ENCODE data around the gene TRHDE.

The TRHDE gene

DNA sequence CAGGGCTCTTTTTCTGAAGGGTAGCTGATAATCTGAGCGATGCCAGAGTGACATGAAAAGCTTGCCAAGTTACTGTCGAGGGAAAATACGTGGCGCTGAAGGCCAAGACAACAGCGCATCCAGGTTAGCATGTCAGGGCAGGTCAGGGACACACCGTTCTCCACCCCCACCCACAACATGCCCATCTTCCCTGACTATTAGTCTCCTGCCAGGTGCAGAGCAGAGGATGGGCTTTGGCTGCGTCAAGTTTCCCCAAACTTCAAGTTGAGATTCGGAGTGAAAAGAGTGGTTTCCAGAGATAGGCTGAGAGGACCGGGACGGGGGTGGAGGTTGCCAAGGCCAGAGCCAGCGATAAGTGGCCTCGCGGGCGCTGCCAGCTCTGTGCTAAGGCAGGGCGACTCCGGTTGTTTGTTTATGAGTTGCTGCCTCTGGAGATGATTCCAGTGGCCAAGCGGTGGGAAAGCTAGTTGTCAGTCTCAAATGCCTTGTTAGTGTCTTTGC, 1.7 kb downstream of the TRHDE start:
- no peak for DNase-seq

DNA sequence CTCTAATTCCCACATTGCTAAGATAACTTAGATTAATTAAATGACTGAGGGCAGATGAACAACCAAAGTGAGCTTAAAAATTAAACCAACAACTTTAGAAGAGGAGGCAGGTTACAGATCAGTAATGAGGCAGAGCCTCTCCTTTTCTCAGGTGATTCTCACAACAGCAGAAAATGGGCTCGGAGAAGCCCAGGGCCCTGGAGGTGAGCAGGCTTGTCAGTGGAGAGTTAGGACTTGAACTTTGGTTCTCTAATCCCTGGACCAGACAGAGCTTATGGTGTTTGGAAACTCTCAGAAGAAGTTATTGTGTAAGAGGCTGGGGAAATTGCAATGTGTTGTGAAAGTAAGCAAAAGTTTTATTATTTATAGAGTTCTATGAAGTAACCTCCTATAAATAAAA, 2.8 kb downstream of the TRHDE start:
- DNase-seq: no peak

DNA sequence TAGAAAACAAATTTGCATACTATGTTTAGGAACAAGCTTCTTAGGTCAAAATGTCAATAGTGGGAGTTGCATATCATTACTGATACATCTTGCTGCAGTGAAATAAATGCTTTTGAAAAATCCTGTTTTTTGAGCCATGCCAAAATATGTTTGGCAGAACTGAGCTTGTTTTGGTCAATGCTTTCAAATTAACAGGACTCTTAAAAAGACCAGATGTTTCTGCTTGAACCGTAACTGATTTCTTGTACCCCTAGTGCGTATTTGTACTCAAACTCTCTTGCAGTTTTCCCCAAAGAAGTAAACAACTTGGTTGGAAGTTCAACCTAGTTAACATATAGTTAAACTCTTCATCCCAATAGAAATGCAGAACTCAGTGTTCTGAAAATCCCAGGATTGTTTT, 3.4 kb downstream of the TRHDE start:
- no peak for DNase-seq

DNA sequence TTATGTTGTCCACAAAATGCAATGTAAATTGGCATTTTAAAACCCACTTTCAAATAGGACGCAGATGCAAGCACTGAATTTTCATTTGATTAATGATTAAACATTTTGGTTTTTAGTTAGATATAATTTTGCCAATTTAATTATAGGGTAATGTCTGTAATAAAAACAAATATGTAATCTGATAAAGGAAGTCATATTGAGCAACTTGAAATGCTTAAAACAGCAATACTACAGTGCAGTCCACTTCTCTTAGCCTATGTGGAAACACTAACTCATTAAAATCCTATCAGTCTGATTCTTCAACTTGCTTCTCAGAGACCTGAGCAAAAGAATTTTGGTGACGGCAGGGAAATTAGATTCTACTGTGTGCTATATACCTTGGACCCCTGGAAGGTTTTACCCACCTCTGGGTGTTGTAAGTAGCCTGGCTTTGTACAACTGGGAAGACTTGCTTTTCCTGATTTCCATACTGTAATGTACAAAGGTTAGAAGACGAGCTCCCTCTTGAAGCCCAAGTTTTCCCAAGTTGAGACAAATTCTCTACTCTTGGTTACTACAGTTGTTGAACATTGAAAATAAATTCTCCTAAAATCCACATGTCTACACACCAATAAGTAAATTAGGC, 4.1 kb downstream of the TRHDE start:
- DNase-seq: no peak

DNA sequence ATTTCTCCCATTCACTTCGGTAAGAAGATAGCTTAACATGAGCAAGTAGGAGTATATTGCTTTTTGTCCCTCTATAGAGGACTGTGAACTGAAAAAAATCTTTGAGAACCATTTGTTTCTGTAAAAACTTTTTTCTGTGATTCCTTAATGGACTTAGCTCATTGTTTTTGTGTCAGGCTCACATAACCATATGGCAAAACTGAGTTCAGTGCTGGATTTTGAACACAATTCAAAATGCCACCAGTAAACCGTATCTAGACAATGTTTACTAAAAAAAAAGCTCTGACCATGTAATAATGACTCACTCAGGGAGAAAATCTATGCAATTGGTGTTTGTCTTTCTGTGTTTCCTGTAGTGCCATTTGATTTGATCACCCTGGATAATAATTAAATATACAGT, 5.2 kb downstream of the TRHDE start:
- no peak for DNase-seq

DNA sequence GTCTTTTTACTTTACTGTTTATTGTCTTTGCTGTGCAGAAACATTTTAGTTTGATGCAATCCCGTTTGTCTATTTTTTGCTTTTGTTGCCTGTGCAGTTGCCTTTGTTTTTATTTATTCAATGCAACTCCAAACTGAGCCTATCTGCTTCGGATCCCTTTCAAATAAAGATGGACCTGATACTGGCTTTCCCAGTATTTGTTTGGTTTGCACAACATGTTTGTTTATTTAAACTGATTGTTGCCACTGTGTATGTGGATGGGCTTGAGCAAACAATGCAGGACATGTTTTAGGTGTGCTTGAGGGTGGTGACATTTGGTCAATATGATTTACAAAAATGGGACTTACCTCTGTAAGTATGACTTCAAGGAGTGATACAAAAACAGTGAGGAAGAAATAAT, 6.7 kb downstream of the TRHDE start:
- no peak for DNase-seq

DNA sequence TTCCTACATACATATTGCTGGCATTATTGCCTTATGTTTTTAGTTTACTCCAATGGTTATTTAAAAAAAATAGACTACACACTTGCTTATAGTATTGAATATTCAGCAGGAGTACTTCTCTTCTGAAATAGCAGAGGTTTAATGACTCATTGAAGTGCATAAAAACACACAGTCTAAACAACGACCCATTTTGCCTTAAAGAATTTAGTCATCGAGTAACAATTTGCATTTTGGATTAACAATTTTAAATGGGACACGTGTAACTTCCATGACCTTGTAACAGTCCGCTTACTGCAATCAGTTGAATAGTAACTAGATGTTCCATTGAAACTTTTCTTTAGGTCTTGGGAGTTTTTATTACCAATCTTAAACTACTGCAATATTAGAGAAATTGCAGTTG, 9.0 kb downstream of the TRHDE start:
- DNase-seq: no peak

DNA sequence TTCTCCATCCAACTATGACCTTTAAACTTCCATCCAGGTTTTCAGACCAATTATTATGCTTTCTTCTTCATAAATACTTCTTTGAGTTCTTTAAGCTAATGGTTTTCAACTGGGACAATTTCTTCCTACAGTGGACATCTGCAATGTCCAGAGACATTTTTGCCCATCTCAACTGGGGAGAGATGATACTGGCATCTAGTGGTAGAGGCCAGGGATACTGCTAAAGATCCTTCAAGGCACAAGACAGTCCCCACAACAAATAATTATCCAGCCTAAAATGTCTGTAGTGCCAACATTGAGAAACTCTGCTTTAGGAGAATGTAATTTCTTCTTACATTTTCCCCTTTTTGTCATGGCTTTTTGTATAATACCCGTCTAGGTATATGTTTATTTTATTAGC, 10.6 kb downstream of the TRHDE start:
- no peak for DNase-seq

DNA sequence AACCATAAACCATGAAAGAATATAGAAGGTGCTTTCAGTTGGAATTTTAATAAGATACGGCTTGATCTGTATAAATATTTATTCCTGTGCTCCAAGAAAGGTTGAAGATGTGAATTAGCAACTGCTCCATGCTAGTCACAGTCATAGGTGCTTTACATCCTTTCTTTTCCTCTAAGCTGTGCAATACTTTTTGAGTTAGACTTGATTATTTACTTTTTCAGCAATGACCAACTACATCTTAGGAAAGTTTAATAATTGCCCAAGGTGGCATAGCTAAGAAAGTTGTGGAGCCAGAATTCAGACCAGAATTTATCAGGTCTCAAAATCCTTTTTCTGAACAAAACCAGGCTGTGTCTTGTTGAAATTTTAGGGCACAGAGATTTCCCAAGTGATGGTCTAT, 13.7 kb downstream of the TRHDE start:
- no peak for DNase-seq

DNA sequence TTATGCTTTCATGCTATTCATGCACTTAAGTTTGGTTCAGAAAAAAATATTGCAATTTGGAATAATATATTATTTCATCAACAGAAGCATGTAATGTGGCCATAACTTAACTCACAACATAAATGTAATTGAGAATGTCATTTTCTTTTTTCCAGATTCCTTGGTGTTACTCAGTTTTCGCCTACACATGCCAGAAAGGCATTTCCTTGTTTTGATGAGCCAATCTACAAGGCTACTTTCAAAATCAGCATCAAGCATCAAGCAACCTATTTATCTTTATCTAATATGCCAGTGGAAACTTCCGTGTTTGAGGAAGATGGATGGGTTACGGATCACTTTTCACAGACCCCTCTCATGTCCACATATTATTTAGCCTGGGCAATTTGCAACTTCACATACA, 14.4 kb downstream of the TRHDE start:
- no peak for DNase-seq

DNA sequence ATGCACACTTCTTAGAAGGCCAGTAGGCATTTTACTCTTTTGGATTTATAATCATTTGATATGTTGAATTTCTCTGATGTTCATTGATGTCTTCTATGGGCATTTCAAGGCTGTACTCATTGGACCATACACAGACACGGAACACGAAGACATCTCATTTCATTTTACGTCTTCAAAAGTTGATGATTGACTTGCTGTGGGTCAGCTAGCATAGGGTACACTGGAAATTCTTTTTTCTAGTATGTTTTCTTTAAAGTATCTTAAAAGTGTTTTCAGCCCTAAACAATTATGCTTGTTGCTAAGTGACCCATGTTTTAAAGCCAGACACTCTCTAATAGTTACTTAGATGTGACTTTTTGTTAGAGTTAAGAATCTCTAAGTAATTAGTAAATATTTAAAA, 16.3 kb downstream of the TRHDE start:
- no peak for DNase-seq

DNA sequence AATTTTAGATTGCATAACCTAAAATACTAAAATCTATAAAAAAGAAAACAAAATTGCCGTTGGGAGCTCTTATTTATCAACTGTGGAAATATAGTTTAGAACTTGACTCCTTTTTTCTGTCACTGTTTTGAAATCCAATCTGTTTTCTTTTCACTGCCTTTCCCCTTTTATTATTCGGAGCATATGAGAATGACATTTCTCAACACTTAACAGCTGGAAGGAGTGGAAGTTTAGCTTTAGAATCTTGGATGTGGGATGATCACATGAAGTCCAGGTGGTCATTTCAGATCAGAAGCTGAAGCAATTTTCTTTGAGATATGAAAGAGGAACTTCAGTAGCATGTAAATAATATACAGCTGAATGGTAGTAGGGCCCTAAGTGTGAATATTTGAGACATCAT, 16.7 kb downstream of the TRHDE start:
- DNase-seq: no peak

DNA sequence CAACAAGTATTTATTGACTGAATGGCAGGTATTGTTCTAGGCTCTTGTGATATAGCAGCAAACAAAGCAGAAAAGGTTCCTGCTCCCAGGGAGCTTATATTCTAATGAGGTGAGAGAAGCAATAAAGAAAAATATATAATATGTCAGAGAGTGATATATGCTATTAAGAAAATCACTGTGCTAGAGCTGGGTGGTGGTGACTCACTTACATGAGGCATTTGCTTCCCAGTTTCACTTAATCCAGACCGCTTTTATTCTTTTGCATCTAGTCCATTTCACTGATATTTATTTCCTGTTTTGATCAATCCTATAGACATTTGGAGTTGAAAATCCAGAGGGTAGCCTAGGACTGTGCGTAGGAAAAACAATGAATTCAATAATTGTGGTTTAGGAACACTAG, 17.5 kb downstream of the TRHDE start:
- DNase-seq: no peak

DNA sequence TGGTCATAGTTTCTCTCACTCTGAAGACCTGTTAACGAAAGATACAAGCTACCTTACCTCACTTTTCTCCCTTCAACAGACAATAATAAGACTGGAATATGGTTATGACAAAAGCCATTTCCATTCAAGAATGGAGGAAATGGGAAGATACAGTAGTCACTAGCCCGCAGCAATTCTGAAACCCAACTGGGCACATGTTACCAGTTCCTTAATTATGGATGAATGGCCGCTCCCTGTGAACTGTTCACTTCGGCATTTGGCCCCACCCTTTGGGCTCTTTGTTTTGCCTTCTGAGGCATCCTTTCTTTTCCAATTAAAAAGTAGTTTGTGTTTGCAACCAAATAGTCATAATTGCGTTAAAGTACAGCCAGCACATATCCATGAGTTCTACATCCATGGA, 19.0 kb downstream of the TRHDE start:
- no peak for DNase-seq

DNA sequence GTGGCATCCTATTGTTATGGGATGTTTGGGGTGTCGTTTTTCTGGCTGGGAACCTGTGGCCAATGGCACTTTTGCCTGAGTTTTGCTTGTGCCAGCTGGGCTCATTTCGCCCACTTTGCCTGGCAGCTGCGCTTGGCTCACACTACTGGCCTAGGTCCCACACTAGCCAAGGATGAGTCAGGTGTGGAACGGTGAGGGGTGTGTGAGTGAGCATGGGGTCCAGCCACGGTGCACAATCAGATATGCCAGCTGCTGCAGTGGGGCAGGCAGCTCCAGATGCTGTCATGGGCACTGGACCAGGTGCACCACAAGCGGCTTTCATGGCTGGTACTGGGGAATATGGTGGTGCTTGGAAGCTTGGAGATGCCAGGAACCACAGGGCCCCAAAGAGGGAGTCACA, 21.5 kb downstream of the TRHDE start:
- no peak for DNase-seq

DNA sequence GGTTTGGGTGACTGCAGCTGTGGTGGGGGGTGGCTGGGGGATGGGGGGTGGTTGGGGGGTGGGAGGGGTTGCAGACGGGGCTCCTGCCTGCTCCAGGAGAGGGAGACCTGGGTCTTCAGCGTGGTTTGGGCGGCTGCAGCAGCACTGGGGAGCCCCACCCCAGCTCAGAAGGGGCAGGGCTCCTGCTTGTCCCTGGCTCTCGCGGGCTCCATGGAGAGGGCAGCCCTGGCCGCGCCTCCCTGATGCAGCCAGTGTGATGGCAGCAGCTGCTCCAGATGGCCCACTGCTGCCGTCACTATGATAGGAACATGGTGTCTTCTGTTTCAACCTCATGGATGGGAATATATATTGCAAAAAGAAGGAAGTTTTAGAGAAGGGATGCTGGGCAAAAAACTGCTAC, 22.9 kb downstream of the TRHDE start:
- DNase-seq: no peak

DNA sequence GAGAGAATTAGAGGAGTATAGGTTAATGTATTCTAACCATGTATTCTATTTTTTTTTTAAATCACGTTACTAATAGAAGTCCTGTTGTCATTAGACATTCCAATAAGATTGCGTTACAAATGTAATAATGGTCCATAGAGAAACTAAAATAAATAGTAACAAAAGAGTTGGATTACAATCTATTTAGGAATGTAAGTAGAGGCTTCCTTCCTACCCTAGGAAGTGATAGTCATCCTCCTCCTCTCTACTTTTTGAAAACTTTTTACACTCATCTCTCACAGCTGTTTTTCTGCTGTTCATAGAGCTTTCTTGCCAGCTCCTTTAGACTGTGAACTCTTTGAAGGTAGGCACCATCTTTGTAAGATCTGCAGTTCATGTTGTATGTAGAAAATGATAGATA, 23.6 kb downstream of the TRHDE start:
- no peak for DNase-seq

DNA sequence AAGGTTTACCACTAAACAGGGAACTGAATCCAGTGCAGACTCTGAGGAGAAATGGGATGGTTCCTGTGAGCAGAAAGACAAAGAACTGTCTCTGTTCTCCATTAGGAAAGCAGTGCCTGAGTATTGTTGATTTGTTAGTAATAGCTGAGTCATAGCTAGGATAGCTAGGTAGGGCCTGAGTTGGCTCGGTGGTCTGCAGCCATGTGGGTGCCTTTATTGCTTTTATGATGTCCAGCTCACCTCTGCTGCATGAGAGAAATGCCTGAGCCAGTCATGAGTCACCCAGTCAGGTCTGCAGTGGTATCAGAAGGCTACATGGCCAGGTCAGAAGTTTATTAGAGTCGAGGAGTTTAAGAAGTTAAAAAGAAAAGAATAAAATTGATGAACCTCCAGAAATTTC, 24.2 kb downstream of the TRHDE start:
- no peak for DNase-seq

DNA sequence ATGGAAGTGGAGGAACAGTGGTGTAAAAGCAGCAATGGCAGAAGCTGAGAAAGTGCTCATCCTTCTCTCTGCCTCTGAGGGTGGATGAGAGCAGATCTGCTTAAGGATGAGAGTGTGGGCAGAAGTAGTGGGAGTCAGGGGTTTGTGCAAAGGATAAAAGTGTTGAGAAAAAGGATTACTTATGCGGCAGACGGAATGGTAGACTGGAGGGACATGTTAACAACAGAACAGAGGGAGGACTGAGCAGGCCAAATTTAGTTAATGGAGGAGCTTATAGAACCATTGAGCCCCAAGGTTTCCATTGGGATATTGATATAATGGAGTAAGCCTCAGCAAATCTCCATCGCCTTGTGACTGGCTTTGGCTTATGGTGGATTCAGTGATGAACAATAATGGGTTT, 25.5 kb downstream of the TRHDE start:
- no peak for DNase-seq

DNA sequence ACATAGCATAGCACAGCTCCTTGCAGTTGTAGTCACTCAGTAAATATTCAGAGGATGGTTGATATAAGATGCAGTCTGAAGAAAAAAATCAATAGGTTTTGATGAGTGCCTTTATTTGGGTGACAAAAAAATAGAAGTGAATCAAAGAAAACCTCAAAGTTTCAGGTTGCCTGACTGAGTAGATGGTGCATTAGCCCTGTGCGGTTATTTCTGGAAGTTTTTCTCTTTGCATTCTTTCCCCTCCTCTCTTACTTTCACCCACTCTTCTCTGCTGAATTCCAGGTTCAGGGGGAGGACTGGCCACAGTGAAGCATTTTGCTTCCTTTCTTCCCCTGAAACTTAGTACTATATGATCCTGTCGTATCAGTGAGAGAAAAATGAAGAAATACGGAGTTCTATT, 28.6 kb downstream of the TRHDE start:
- DNase-seq: no peak

DNA sequence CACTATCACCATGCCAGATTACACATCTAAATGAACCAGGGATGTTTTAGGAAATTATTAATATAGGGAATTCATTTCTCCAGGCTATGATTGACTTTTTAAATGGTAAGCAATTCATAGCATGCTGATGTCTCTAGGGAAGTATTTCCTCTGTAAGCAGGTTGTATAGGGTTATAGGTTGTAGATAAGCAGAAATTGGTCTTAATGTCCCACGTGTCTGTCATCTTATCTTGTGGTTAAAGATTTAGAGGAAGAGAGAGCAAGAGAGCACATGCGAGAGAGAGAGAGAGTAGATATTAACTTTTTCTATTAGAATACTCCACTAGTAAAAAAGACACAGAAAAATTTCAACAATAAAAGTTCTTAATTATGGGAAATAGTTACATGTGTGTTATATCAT, 32.6 kb downstream of the TRHDE start:
- no peak for DNase-seq

DNA sequence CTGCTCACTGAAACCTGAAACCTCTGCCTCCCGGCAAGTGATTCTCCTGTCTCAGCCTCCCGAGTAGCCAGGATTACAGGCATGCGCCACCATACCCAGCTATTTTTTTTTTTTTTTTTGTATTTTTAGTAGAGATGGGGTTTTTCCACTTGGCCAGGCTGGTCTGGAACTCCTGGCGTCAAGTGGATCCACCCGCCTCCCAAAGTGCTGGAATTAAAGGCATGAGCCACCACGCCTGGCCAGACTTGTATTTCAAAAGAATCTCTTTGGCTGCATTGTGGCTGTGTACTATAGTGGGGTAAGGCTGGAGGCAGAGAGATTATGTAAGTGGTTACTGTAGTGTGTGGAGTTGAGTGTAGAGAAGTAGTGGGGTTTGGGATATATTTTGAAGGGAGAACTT, 35.1 kb downstream of the TRHDE start:
- no peak for DNase-seq

DNA sequence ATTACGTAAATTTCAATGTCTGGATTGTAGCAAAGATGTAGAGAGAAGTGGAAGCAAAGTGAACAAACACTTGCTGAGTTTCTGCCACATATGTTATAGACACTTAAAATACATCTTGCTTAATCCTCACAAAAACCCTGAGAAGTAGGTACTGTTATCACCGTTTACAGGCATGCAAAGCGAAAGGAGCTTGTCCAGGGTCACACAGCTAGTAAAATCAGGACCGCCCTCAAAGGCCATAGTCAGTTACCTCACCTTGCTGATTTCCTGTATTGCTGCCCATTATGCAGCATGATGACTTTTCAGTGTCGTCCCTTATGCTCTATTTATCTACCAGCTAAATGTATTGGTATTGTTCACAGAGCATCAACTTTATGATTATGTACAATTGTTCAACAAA, 39.8 kb downstream of the TRHDE start:
- no peak for DNase-seq

DNA sequence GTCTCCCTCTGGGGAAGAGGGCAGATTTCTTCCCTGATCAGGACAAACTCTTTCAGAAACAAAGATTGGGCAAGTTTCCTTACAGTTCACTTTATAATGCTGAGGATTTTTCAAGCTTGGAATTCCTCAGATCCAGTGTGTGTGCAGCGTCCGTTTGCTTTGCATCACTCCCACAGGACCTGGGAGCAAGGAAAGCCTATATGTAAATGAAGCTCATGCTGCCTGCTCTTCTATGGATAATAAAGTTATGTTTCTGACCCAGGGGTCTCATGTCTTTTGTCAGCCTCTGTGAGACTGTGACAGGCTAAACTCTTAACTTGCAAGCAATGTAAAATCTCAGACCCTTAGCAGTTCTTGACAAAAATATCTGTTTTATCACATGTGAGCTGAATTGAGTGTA, 41.6 kb downstream of the TRHDE start:
- DNase-seq: no peak

DNA sequence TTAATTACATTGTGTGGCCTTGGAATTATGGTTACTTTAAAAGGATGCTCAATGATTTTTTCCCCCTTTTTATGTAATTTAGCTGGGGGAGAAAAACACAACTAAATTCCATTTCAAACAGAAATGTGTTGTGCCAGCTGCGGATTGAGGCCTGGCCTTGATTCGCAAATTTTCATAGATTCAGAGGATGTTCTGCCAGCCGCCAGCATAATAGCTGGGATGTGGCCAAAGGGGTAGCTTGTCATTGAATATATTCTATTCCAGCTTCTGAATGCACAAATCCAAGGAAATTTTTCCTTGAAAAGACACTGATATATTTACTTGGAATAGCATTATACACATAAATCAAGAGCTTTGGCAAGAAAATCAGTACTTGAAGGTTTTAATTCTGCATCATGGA, 43.7 kb downstream of the TRHDE start:
- no peak for DNase-seq

DNA sequence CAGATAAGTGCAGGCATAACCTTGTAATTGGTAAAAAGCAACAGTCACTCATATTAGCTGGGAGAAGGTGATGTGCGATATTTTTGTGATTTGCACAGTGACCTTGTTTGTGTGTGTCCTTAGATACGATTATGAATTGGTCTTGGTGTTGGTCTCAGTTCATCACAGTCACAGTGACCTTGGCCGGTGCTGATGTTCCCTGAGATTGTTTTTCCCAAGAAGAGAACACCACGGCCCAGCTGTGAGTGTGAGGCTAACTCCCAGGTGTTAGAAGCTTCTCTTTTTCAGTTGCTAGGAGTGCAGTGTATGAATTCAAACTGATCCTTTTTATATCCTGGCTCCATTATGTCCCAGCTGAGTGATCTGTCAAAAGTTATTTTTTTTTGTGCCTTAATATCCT, 46.2 kb downstream of the TRHDE start:
- no peak for DNase-seq
